Karpas-422 (cell line): ENCODE data around the gene RNGTT. TPM values are rescaled to one million over a fixed set of nuclear protein-coding genes. Genes with fewer than 3 reads are reported as not detected.

Source experiments
- DNase-seq: peaks from one replicate; pipeline ENCODE4 v3.0.0-alpha.2; 2015
- H2AFZ ChIP-seq: fragments of 200-600 bp; sonication (generic); 2 replicates; pipeline ENCODE4 v1.6.1; 2014; ENCODE audit warnings: antibody characterized with exemption, low read length, mixed read lengths
- H3K27ac ChIP-seq: fragments of 200-600 bp; sonication (generic); 2 replicates; pipeline ENCODE4 v1.5.1; 2014; ENCODE audit warnings: mild to moderate bottlenecking, low read length, moderate library complexity
- H3K27me3 ChIP-seq: fragments of 200-600 bp; sonication (generic); 2 replicates; pipeline ENCODE4 v1.6.1; 2014; ENCODE audit warnings: low read length, mixed read lengths
- H3K36me3 ChIP-seq: fragments of 200-600 bp; sonication (generic); 2 replicates; pipeline ENCODE4 v1.6.1; 2014; ENCODE audit warnings: low read length, mixed read lengths; ENCODE audit not compliant: insufficient read depth
- H3K4me1 ChIP-seq: fragments of 200-600 bp; sonication (generic); 2 replicates; pipeline ENCODE4 v1.6.1; 2014; ENCODE audit warnings: mild to moderate bottlenecking, low read length, mixed read lengths
- H3K4me2 ChIP-seq: fragments of 200-600 bp; sonication (generic); 2 replicates; pipeline ENCODE4 v1.6.1; 2014; ENCODE audit warnings: low read length, low read depth, mild to moderate bottlenecking; ENCODE audit not compliant: poor library complexity, severe bottlenecking
- H3K4me3 ChIP-seq: fragments of 200-600 bp; sonication (generic); 2 replicates; pipeline ENCODE4 v1.5.1; 2014; ENCODE audit warnings: mild to moderate bottlenecking, antibody characterized with exemption, low read length, mixed read lengths
- H3K79me2 ChIP-seq: fragments of 200-600 bp; sonication (generic); 2 replicates; pipeline ENCODE4 v1.6.1; 2014; ENCODE audit warnings: mild to moderate bottlenecking, low read length, mixed read lengths
- H3K9ac ChIP-seq: fragments of 200-600 bp; sonication (generic); 2 replicates; pipeline ENCODE4 v1.6.0; 2014; ENCODE audit warnings: low read length
- H3K9me2 ChIP-seq: fragments of 200-600 bp; sonication (generic), shearing (Covaris generic); replicated peaks from 2 replicates; pipeline ENCODE4 v1.6.0; 2014; ENCODE audit warnings: mild to moderate bottlenecking, low read length, moderate library complexity; ENCODE audit not compliant: insufficient read depth
- H3K9me3 ChIP-seq: fragments of 300-700, 200-600 bp; sonication (generic); 2 replicates; pipeline ENCODE4 v1.6.1; 2014; ENCODE audit warnings: low read length, mixed read lengths
- H4K20me1 ChIP-seq: fragments of 200-600 bp; sonication (generic); 2 replicates; pipeline ENCODE4 v1.6.1; 2014; ENCODE audit warnings: mild to moderate bottlenecking, antibody characterized with exemption, low read length, low read depth; ENCODE audit not compliant: insufficient read depth
- total RNA-seq: library from RNA; depleted of rRNA; stranded (reverse); fragments of >200 nt; shearing (Covaris generic); gene quantifications from 2 replicates; pipeline ENCODE4 v1.2.3, GENCODE V29; 2014; ENCODE audit warnings: low replicate concordance

The RNGTT gene
- total RNA-seq, 1 experiment from 2014 or later, result 35.9 TPM

DNA sequence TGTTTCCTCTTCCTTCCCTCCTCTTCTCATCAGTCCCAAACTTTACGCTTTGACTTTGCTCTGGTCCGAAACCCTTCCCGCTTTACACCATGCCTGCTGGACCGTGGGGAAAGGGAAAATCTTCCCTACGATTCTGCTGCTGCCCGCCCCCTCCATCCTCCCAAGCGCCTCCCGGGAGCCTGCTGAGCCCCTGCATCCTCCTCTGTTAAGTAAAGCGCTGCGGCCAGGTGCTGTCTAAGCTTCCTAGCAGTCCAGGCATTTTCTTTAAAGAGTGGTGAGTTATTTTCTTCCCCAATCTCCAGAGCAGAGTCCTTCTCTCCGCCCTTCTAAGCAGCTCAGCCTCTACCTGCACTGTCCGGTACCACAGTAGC lies 376.3 kb downstream of the RNGTT start:
- Histone ChIP-seq H3K79me2 (no peaks in the 10 kb centered on the region), H3K36me3 (no peaks in the 10 kb centered on the region), H3K9ac (no peak overlapping the region), H3K4me3 (no peak overlapping the region), H3K4me2 (no peak overlapping the region), H3K27me3 (no peaks in the 10 kb centered on the region), H3K4me1 (peaks cover 3% of the 10 kb centered on the region), H3K9me3 (no peaks in the 10 kb centered on the region; the same call in 1 of the 2 replicates), H4K20me1 (no peaks in the 10 kb centered on the region), H3K9me2 (no peaks in the 10 kb centered on the region), H2AFZ (no peak overlapping the region), H3K27ac (no peak overlapping the region)
- DNase-seq, result no peak

DNA sequence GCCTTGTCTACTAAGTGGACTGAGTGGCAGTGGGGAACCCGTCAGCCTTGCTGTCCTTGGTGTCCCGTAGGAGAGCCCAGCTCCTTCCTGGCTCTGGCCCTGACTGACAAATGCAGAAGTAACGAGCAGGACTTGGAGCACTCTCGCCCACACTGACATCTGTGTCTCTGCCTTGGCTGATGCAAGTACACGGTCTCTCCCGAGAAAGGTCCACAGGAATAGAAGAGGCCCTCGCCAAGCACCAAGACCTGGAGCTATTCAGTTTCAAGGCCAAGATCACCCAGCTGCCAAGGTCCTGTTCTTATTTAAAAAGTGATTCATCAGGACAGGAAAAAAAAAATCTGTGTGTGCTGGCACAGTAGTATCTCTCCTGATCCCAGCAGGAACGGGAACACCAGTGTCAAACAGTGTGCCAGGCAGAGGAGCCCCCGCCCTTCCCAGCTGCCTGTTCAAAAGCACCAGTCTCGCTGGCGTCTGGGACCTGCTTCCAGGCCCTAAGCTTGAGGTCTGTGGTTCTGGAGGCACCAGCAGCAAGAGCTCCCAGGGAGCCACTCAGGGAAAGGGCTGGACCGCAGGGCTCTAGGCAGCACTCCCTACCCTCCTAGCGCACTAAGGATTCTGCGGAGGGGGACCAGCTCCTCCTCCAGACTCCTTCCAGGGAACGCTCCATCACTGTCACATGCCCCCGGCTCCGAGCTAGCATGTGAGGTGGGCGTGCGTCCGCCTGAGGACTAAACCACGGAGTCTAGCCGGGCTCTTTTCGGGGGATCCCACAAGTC lies 376.9 kb downstream of the RNGTT start:
- DNase-seq, result no peak
- Histone ChIP-seq H3K27ac (no peak overlapping the region), H3K79me2 (no peaks in the 10 kb centered on the region), H3K4me3 (no peak overlapping the region), H3K9ac (no peak overlapping the region), H3K9me2 (no peaks in the 10 kb centered on the region), H3K36me3 (no peaks in the 10 kb centered on the region), H3K4me2 (no peak overlapping the region), H2AFZ (no peak overlapping the region), H4K20me1 (no peaks in the 10 kb centered on the region), H3K9me3 (no peaks in the 10 kb centered on the region; the same call in 1 of the 2 replicates), H3K27me3 (no peaks in the 10 kb centered on the region), H3K4me1 (peaks cover 3% of the 10 kb centered on the region)

DNA sequence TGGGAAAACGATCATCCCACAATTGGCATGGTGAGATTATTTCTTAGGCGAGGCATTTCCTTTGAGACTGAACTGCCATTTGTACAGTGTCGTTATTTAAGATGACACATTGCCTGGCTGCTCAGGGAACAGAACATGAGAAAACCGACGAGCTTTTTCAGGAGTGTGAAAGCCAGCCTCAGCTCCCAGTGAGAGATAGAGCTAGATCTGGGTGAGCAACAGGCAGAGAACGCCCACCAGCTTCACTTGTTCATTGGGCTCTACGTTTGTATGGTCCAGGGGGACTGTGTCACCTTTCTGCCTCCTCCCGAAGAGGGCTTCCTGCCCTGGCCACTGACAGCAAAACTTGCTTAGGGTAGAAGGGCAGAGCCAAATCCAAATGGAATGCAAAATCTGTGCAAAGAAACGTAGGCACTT lies 378.1 kb downstream of the RNGTT start:
- H3K79me2 ChIP-seq, result no peaks in the 10 kb centered on the region

DNA sequence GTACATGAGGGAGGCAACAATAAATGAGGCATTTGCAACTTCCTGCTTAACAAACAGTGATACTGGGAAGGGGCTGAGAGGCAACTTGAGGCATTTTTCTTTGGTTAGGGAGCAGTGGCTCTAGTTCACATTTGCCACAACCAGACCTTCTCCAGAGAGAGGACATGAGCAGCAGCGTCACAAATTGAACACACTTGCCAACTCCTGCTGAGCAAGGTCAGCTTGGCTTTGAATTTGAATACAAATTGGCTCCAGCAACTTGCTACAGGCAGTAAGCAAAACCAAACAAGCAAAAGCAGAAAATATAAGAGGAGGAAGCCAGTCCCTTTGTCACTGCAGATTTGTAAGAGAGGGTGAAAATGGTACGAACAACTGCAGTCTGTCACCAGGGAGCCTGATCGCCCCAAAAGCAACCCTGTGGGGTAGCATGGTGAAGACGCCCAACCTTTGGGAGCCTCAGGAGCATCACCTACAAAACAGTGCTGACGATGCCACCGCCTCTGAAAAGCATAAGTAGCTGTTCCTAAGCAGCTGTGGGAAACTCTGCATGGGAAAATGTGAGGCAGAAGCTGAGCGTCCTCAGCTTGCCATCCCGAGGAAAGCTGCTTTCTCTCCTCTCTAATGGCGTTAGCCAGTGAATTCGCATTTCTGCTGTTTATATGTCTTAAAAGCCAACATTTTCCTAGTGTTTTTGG lies 378.7 kb downstream of the RNGTT start:
- no peaks in the 10 kb centered on the region for H3K27me3 ChIP-seq
- H2AFZ ChIP-seq, result no peak overlapping the region
- H3K9me2 ChIP-seq, result no peaks in the 10 kb centered on the region
- no peak for DNase-seq
- H3K4me3 ChIP-seq, result no peak overlapping the region
- no peaks in the 10 kb centered on the region; the same call in 1 of the 2 replicates for H3K9me3 ChIP-seq
- H3K79me2 ChIP-seq, result no peaks in the 10 kb centered on the region
- no peaks in the 10 kb centered on the region for H3K36me3 ChIP-seq
- no peak overlapping the region for H3K9ac ChIP-seq
- H3K4me2 ChIP-seq, result no peak overlapping the region
- no peaks in the 10 kb centered on the region for H3K4me1 ChIP-seq
- H4K20me1 ChIP-seq, result no peaks in the 10 kb centered on the region
- H3K27ac ChIP-seq, result no peak overlapping the region

More for the DNA sequence above, 378.1 kb downstream of the RNGTT start:
- no peaks in the 10 kb centered on the region for H3K9me2 ChIP-seq
- H3K9ac ChIP-seq, result no peak overlapping the region
- H3K4me3 ChIP-seq, result no peak overlapping the region
- H3K27me3 ChIP-seq, result no peaks in the 10 kb centered on the region
- no peaks in the 10 kb centered on the region for H4K20me1 ChIP-seq
- no peaks in the 10 kb centered on the region; the same call in 1 of the 2 replicates for H3K9me3 ChIP-seq
- DNase-seq, result no peak
- H3K4me2 ChIP-seq, result no peak overlapping the region
- H3K4me1 ChIP-seq, result peaks cover 2% of the 10 kb centered on the region
- no peak overlapping the region for H2AFZ ChIP-seq
- H3K36me3 ChIP-seq, result no peaks in the 10 kb centered on the region
- H3K27ac ChIP-seq, result no peak overlapping the region

DNA sequence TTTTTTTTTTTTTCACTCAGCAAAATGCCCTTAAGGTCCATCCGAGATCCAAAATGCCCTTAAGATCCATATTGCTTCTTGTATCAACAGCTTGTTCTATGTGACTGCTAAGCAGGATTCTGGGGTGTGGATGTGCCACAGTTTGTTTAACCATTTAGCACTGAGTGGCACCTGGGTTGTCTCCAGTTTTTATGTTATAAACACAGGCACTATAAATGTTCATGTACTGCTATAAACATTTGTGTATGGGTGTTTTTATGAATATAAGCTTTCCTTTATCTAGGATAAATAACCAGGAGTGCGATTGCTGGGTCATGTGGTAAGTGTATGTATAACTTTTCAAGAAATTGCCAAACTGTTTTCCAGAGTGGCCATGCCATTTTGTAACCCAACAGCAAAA lies 386.0 kb downstream of the RNGTT start:
- H3K9ac ChIP-seq, result no peak overlapping the region
- no peaks in the 10 kb centered on the region for H3K9me3 ChIP-seq
- H2AFZ ChIP-seq, result no peak overlapping the region
- H3K4me3 ChIP-seq, result no peak overlapping the region
- peaks cover 3% of the 10 kb centered on the region; the same call in 1 of the 2 replicates for H3K4me1 ChIP-seq
- DNase-seq, result no peak
- H3K27ac ChIP-seq, result no peak overlapping the region
- no peaks in the 10 kb centered on the region for H3K27me3 ChIP-seq
- H3K9me2 ChIP-seq, result no peaks in the 10 kb centered on the region
- H3K79me2 ChIP-seq, result no peaks in the 10 kb centered on the region
- H3K4me2 ChIP-seq, result no peak overlapping the region
- no peaks in the 10 kb centered on the region for H3K36me3 ChIP-seq
- H4K20me1 ChIP-seq, result no peaks in the 10 kb centered on the region

DNA sequence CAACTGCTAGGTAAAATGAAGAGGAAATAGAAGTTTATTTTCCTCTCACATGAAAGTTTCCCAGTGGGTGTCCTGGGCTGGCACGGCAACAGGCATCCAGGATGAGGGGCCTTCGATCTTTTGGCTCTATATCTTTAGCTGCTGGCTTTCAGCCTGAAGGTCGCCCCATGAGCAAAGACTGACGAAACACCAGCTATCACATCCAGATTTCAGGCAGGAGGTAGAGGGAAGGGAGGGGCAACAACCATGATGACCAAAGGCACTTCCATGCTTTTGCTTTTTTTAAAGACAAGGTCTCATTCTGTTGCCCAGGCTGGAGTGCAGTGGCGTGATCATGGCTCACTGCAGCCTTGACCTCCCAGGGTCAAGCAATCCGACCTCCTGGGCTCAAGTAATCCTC lies 387.9 kb downstream of the RNGTT start:
- H3K4me2 ChIP-seq, result no peak overlapping the region
- no peak overlapping the region for H3K4me3 ChIP-seq
- no peaks in the 10 kb centered on the region for H3K9me2 ChIP-seq
- no peak for DNase-seq
- no peak overlapping the region for H2AFZ ChIP-seq
- no peaks in the 10 kb centered on the region for H3K27me3 ChIP-seq
- no peaks in the 10 kb centered on the region for H4K20me1 ChIP-seq
- no peak overlapping the region for H3K27ac ChIP-seq
- no peaks in the 10 kb centered on the region for H3K36me3 ChIP-seq
- no peaks in the 10 kb centered on the region for H3K9me3 ChIP-seq
- no peak overlapping the region for H3K9ac ChIP-seq
- H3K79me2 ChIP-seq, result no peaks in the 10 kb centered on the region
- peaks cover 3% of the 10 kb centered on the region; the same call in 1 of the 2 replicates for H3K4me1 ChIP-seq

DNA sequence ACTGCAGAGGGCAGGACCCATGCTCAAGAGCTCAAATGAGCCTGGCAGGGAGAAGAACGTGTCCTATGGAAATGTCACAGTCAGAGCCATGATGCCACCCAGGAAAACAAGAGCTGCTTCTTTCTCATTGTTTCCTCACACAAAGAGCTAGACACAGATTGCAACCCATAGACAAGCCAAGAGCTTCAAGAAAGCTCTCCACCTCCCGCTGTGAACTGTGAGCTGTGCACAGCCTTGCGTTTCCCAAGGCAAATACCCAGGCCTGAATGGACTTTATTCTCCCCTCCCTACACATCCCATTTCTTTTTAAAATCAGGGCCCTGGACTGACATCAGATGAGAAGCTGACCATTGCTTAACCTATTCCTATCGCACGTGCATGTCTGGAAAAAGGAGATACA lies 388.8 kb downstream of the RNGTT start:
- Histone ChIP-seq H2AFZ (no peak overlapping the region), H4K20me1 (no peaks in the 10 kb centered on the region), H3K9ac (no peak overlapping the region), H3K36me3 (no peaks in the 10 kb centered on the region), H3K79me2 (no peaks in the 10 kb centered on the region), H3K27me3 (no peaks in the 10 kb centered on the region), H3K27ac (no peak overlapping the region), H3K4me2 (no peak overlapping the region), H3K9me2 (no peaks in the 10 kb centered on the region), H3K9me3 (no peaks in the 10 kb centered on the region), H3K4me1 (peaks cover 3% of the 10 kb centered on the region; the same call in 1 of the 2 replicates), H3K4me3 (no peak overlapping the region)
- DNase-seq, result no peak

DNA sequence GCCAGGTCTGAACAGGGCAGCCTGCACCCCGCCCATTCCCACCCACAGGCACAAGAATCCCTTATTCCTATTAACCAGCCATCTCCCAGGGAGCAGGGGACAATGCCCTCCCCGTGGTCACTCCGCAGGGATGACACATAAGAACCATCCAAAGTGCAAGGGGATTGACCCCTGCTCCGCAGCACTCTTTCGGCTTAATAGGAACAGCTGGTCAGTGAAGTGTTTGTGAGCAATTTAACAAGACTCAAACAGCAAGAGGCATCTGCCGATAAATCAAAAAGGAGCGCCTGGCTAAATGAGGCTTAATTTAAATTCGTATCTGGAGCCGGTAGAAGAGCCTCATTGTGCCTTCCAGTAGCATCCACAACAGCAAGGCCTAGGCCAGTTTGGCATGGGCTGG lies 389.4 kb downstream of the RNGTT start:
- Histone ChIP-seq H2AFZ (no peak overlapping the region), H3K4me2 (no peak overlapping the region), H3K9me3 (no peaks in the 10 kb centered on the region), H4K20me1 (no peaks in the 10 kb centered on the region), H3K27ac (no peak overlapping the region), H3K79me2 (no peaks in the 10 kb centered on the region), H3K4me3 (no peak overlapping the region), H3K9me2 (no peaks in the 10 kb centered on the region), H3K4me1 (peaks cover 3% of the 10 kb centered on the region; the same call in 1 of the 2 replicates), H3K27me3 (no peaks in the 10 kb centered on the region), H3K9ac (no peak overlapping the region), H3K36me3 (no peaks in the 10 kb centered on the region)
- DNase-seq, result no peak
